Endothelial cell of umbilical vein (primary cell): ENCODE results near the gene UBE4B. TPM values are rescaled to one million over a fixed set of nuclear protein-coding genes. Genes with fewer than 3 reads are reported as not detected.

Experiments used
- BruUV-seq: library from RNA; stranded (reverse); fragments of 400-500 nt; replicated peaks from 2 replicates; lab custom pipeline; 2021; lab: Mats Ljungman, UMichigan
- CTCF ChIA-PET: fragments of 300-600, 350-600 bp; sonication (Branson Sonifier 250); formaldehyde crosslinking; loops from one replicate; lab custom pipeline; 2021; ENCODE audit warnings: antibody characterized with exemption, inconsistent platforms; lab: Charles Lee
- POLR2A ChIA-PET: fragments of 300-600, 350-600 bp; sonication (Branson Sonifier 250); formaldehyde crosslinking; loops from one replicate; lab custom pipeline; 2021; ENCODE audit warnings: antibody characterized with exemption, inconsistent platforms; lab: Charles Lee
- DNase-seq: peaks from one replicate; pipeline ENCODE4 v3.0.0-alpha.2; 2011; ENCODE audit warnings: low read depth, low spot score
- FAIRE-seq: peaks from 2 replicates; lab custom pipeline; 2011; peaks lifted over from hg19 to GRCh38; lab: Jason Lieb, UNC
- H2AFZ ChIP-seq: 2 replicates; pipeline ENCODE4 v1.6.0; 2012; ENCODE audit warnings: low read depth, low read length, control low read depth, inconsistent platforms
- H3K27ac ChIP-seq: 2 replicates; pipeline ENCODE4 v1.5.1; 2011; ENCODE audit warnings: low read depth, mild to moderate bottlenecking, control low read depth, low read length, moderate library complexity; ENCODE audit not compliant: insufficient read depth
- H3K27me3 ChIP-seq, 2 experiments: 2 replicates each; pipeline versions ENCODE4 v1.6.0 to v1.6.1; 2011; ENCODE audit warnings: low read length in 2 of 2, mixed read lengths in 1 of 2; ENCODE audit not compliant: control insufficient read depth in 2 of 2, insufficient read depth in 2 of 2
- H3K36me3 ChIP-seq, 2 experiments: 2 replicates in 1 of 2; 3 replicates in 1 of 2; pipeline ENCODE4 v1.5.1; 2011; ENCODE audit warnings: low read length in 2 of 2, mild to moderate bottlenecking in 1 of 2, moderate library complexity in 1 of 2; ENCODE audit not compliant: control insufficient read depth in 2 of 2, insufficient read depth in 2 of 2; ENCODE audit errors: extremely low read depth in 1 of 2
- H3K4me1 ChIP-seq: 3 replicates; pipeline ENCODE4 v1.5.1; 2011; ENCODE audit warnings: mild to moderate bottlenecking, low read length; ENCODE audit not compliant: control insufficient read depth, insufficient read depth; ENCODE audit errors: extremely low read depth
- H3K4me2 ChIP-seq: 2 replicates; pipeline ENCODE4 v1.6.1; 2011; ENCODE audit warnings: low read length, control low read depth, mixed read lengths; ENCODE audit not compliant: insufficient read depth
- H3K4me3 ChIP-seq, 3 experiments: fragments of 200-600 bp in 1 of 3; sonication (generic), shearing (Covaris generic) in 1 of 3; replicated peaks in 1 of 3; 2 replicates each; pipeline ENCODE4 v1.5.1; 2011 to 2016; ENCODE audit warnings: control low read depth in 3 of 3, low read length in 3 of 3, mild to moderate bottlenecking in 2 of 3, inconsistent platforms in 1 of 3, low read depth in 1 of 3, moderate library complexity in 1 of 3; ENCODE audit not compliant: insufficient read depth in 1 of 3
- H3K79me2 ChIP-seq: 2 replicates; pipeline ENCODE4 v1.6.0; 2012; ENCODE audit warnings: low read length, inconsistent platforms; ENCODE audit not compliant: control insufficient read depth, insufficient read depth
- H3K9ac ChIP-seq: replicated peaks from 2 replicates; pipeline ENCODE3; 2011; ENCODE audit warnings: low read length, control low read depth; ENCODE audit not compliant: insufficient read depth; ENCODE audit errors: extremely low read depth
- H3K9me1 ChIP-seq: replicated peaks from 3 replicates; pipeline ENCODE4 v1.6.0; 2011; ENCODE audit warnings: mild to moderate bottlenecking, low read length; ENCODE audit not compliant: control insufficient read depth, insufficient read depth; ENCODE audit errors: extremely low read depth
- H3K9me3 ChIP-seq: replicated peaks from 2 replicates; pipeline ENCODE4 v1.5.1; 2012; ENCODE audit warnings: low read length, inconsistent platforms; ENCODE audit not compliant: control insufficient read depth, insufficient read depth
- H4K20me1 ChIP-seq: replicated peaks from 2 replicates; pipeline ENCODE3; 2011; ENCODE audit warnings: mild to moderate bottlenecking, low read length; ENCODE audit not compliant: control insufficient read depth, insufficient read depth; ENCODE audit errors: extremely low read depth
- EZH2 ChIP-seq: IDR thresholded peaks from 2 replicates; pipeline ENCODE4 v1.6.1; 2012; ENCODE audit warnings: borderline replicate concordance, low read depth, mild to moderate bottlenecking, moderate library complexity, low read length, inconsistent platforms; ENCODE audit not compliant: severe bottlenecking
- FOS ChIP-seq: IDR thresholded peaks from 2 replicates; pipeline ENCODE4 v1.6.1; 2011; ENCODE audit warnings: mild to moderate bottlenecking, low read length, moderate library complexity, borderline replicate concordance; ENCODE audit not compliant: insufficient read depth
- GATA2 ChIP-seq: IDR thresholded peaks from 2 replicates; pipeline ENCODE4 v1.7.0; 2011; ENCODE audit warnings: low read depth, mild to moderate bottlenecking, moderate library complexity, mixed read lengths, low read length; ENCODE audit not compliant: insufficient read length, insufficient read depth
- JUN ChIP-seq: IDR thresholded peaks from 2 replicates; pipeline ENCODE4 v1.6.1; 2011; ENCODE audit warnings: borderline replicate concordance, low read depth; ENCODE audit not compliant: insufficient read length, insufficient read depth
- MAX ChIP-seq: IDR thresholded peaks from 2 replicates; pipeline ENCODE4 v1.6.1; 2011; ENCODE audit not compliant: insufficient read depth, insufficient read length
- MYC ChIP-seq: IDR thresholded peaks from one replicate; pipeline ENCODE4 v1.6.1; 2011; ENCODE audit warnings: mild to moderate bottlenecking, low read depth, low read length
- POLR2A ChIP-seq: IDR thresholded peaks from 2 replicates; pipeline ENCODE4 v1.6.1; 2012; ENCODE audit warnings: low read depth, mild to moderate bottlenecking, control low read depth, low read length
- POLR2AphosphoS5 ChIP-seq: IDR thresholded peaks from 2 replicates; pipeline ENCODE4 v1.6.1; 2012; ENCODE audit warnings: low read depth, mild to moderate bottlenecking, control low read depth, low read length, moderate library complexity; ENCODE audit not compliant: insufficient read depth
- dilution Hi-C: fragments of 300-500 bp; cut with MboI; formaldehyde crosslinking; loops from one replicate; pipeline ENCODE4 v1.15.0; 2019; ENCODE audit warnings: low sequenced_read_pairs; ENCODE audit not compliant: extremely low pct_ligation_motif_present
- intact Hi-C: fragments of 100-400 bp; cut with micrococcal nuclease; formaldehyde crosslinking; loops from one replicate; pipeline ENCODE4 v1.10.0; 2022
- polyA plus RNA-seq, 4 experiments: library from polyadenylated mRNA; depleted of rRNA in 3 of 4; stranded (reverse) in 3 of 4; unstranded in 1 of 4; fragments of >200 nt; gene quantifications; 2 replicates each; pipeline versions ENCODE4 v1.2.1 to v1.2.3, GENCODE V29; 2011 to 2012; ENCODE audit warnings: missing spikeins in 1 of 4
- total RNA-seq: library from RNA; stranded (reverse); gene quantifications from 2 replicates; pipeline ENCODE4 v1.2.3, GENCODE V29; 2021

The UBE4B gene
- total and polyA plus RNA-seq, 2 donors (not counting 3 experiments of a cell fraction or from before 2014, with no cell fraction given): 17.8 to 54.5 TPM

- dilution Hi-C loops: no loop called here
- H3K36me3 ChIP-seq: no peaks in the 10 kb centered on the region
- no peak for TF ChIP-seq FOS
- no peak overlapping the region for H2AFZ ChIP-seq
- FAIRE-seq (no peak), DNase-seq (no peak)
- BruUV-seq: no TSS peak
- H3K9me1 ChIP-seq: no peaks in the 10 kb centered on the region
- no peaks in the 10 kb centered on the region for H3K9me3 ChIP-seq
- H3K9ac ChIP-seq: no peak overlapping the region
- H3K79me2 ChIP-seq: no peaks in the 10 kb centered on the region
- intact Hi-C loops: no loop called here
- ChIA-PET POLR2A (no interaction called here), CTCF (interaction anchor here (0.5 to 0.7 kb wide), 2 partner anchors 39 to 164 kb away, joined by 3 to 4 read pairs; no protein-coding TSS in a partner anchor)
- H3K4me1 ChIP-seq: peaks cover 16% of the 10 kb centered on the region
- H3K27me3 ChIP-seq: peaks cover 8 to 15% of the 10 kb centered on the region in 2 experiments
- no peak overlapping the region for H3K4me3 ChIP-seq
- no peak overlapping the region for H3K4me2 ChIP-seq
- H3K27ac ChIP-seq: no peak overlapping the region
- no peaks in the 10 kb centered on the region for H4K20me1 ChIP-seq
Measured at GRCh38 chr1:9989773-9990172, 43.0 kb upstream of the UBE4B start.

GRCh38 chr1:9990944-9991343, 41.8 kb upstream of the UBE4B start:
- H4K20me1 ChIP-seq: no peaks in the 10 kb centered on the region
- FAIRE-seq: peak; percentile 98
- no TSS peak for BruUV-seq
- H3K36me3 ChIP-seq: no peaks in the 10 kb centered on the region
- H3K79me2 ChIP-seq: no peaks in the 10 kb centered on the region
- intact Hi-C loops (loop anchor here (1.0 kb wide), 1 partner anchor 41 kb away; the partner anchor contains the start of gene UBE4B), dilution Hi-C loops (no loop called here)
- no peak overlapping the region for H3K9ac ChIP-seq
- no peak overlapping the region for H3K4me3 ChIP-seq
- H3K4me2 ChIP-seq: peak overlapping the region; percentile 3
- TF ChIP-seq EZH2: no peak
- peak; percentile 29 for TF ChIP-seq FOS
- TF ChIP-seq MYC: no peak
- TF ChIP-seq GATA2: peak; percentile 9
- TF ChIP-seq JUN: peak; percentile 28
- TF ChIP-seq POLR2AphosphoS5: no peak
- no peak for TF ChIP-seq POLR2A
- TF ChIP-seq MAX: no peak
- peaks cover 16% of the 10 kb centered on the region for H3K4me1 ChIP-seq
- H3K9me3 ChIP-seq: no peaks in the 10 kb centered on the region
- H3K27me3 ChIP-seq: peaks cover 11 to 21% of the 10 kb centered on the region in 2 experiments
- peak; percentile 90 for DNase-seq
- H2AFZ ChIP-seq: no peak overlapping the region
- ChIA-PET POLR2A (no interaction called here), CTCF (interaction anchor here (0.7 to 1.2 kb wide), 2 partner anchors 11 to 41 kb away, joined by 3 to 4 read pairs; no protein-coding TSS in a partner anchor)
- H3K27ac ChIP-seq: no peak overlapping the region
- H3K9me1 ChIP-seq: no peaks in the 10 kb centered on the region
